Astrocyte (in vitro differentiated cells and primary cell): Measurements from ENCODE around the gene METAP1.

Experiments used
- EZH2 ChIP-seq: IDR thresholded peaks from 2 replicates; pipeline ENCODE4 v1.6.1; 2012; ENCODE audit warnings: mild to moderate bottlenecking, low read length, inconsistent platforms; ENCODE audit not compliant: insufficient read depth
- TF ChIP-seq, protein P1 (sequence below): IDR thresholded peaks from 2 replicates; pipeline ENCODE4 v1.5.1; 2011; ENCODE audit warnings: low read depth, mild to moderate bottlenecking, inconsistent platforms, low read length, moderate library complexity; ENCODE audit not compliant: insufficient read depth

DNA sequence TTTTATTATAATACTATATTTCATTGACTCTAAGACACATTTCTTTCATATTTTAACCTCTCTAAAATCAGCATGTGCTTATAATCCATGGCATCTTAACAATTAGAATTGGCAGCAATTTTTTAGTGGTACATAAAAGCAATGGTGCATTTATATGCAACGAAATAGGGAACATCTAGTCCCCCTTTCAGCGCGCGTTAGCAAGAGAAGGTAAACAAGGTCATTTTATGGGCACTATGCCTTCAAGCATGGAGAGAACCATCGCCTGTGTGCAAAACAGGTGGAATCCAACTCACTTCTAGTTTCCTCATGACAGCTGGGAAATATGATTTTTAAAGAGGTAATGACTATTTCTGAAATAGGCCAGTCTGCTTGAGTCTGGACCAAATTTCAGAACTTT, 86.7 kb downstream of the METAP1 start:
- TF ChIP-seq, protein P1, sequence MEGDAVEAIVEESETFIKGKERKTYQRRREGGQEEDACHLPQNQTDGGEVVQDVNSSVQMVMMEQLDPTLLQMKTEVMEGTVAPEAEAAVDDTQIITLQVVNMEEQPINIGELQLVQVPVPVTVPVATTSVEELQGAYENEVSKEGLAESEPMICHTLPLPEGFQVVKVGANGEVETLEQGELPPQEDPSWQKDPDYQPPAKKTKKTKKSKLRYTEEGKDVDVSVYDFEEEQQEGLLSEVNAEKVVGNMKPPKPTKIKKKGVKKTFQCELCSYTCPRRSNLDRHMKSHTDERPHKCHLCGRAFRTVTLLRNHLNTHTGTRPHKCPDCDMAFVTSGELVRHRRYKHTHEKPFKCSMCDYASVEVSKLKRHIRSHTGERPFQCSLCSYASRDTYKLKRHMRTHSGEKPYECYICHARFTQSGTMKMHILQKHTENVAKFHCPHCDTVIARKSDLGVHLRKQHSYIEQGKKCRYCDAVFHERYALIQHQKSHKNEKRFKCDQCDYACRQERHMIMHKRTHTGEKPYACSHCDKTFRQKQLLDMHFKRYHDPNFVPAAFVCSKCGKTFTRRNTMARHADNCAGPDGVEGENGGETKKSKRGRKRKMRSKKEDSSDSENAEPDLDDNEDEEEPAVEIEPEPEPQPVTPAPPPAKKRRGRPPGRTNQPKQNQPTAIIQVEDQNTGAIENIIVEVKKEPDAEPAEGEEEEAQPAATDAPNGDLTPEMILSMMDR, result no peak
- no peak for TF ChIP-seq EZH2
